SH-SY5Y (cell line): ENCODE data around the gene PRG2.

Experiments used
- GATA2 ChIP-seq: IDR thresholded peaks from 2 replicates; pipeline ENCODE4 v1.6.1; 2011; ENCODE audit warnings: mild to moderate bottlenecking, low read depth, low read length
- GATA3 ChIP-seq: IDR thresholded peaks from 2 replicates; pipeline ENCODE4 v1.6.1; 2011; ENCODE audit warnings: low read depth, mild to moderate bottlenecking, low read length, moderate library complexity

DNA sequence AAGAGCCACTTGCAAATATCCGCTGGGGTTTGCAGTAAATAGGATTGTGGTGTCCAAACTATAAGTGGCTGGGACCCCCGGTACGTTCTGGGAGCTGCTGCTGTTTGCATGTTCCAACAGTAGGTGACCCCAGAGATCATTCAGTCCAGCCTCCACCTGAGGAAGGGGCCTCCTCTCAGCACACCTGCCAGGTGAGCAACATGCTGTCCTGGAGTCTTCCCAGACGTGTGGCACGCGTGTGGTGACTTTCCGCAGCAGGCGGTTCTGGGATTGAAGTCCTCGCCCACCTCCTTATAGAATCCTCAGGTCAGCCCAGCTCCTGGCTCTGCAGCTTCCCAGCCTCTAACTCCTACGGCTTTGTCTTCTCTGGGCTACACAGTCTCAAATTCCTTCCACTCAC lies 45.6 kb downstream of the PRG2 start:
- TF ChIP-seq GATA2, result no peak
- no peak for TF ChIP-seq GATA3
